Hepatocyte (in vitro differentiated cells): ENCODE results near the gene KCNK15. TPM values are rescaled to one million over a fixed set of nuclear protein-coding genes. Genes with fewer than 3 reads are reported as not detected.

Experiments
- DNase-seq: peaks from one replicate; pipeline ENCODE4 v3.0.0-alpha.2; 2016; ENCODE audit warnings: low spot score
- H2AFZ ChIP-seq: fragments of 200-600 bp; sonication (generic); 2 replicates; pipeline ENCODE4 v1.6.0; 2016; ENCODE audit warnings: antibody characterized with exemption, mild to moderate bottlenecking
- H3K27ac ChIP-seq: fragments of 200-600 bp; sonication (generic); 2 replicates; pipeline ENCODE4 v1.5.1; 2016; ENCODE audit warnings: mild to moderate bottlenecking
- H3K27me3 ChIP-seq: fragments of 200-600 bp; sonication (generic); 2 replicates; pipeline ENCODE4 v1.6.1; 2016
- H3K36me3 ChIP-seq: fragments of 200-600 bp; sonication (generic); replicated peaks from 2 replicates; pipeline ENCODE4 v1.5.1; 2016; ENCODE audit warnings: low read depth; ENCODE audit not compliant: insufficient read depth
- H3K4me1 ChIP-seq: fragments of 200-600 bp; sonication (generic); 2 replicates; pipeline ENCODE4 v1.5.1; 2016; ENCODE audit warnings: mild to moderate bottlenecking, moderate library complexity; ENCODE audit not compliant: insufficient read depth
- H3K4me2 ChIP-seq: fragments of 200-600 bp; sonication (generic); 2 replicates; pipeline ENCODE4 v1.6.0; 2016
- H3K4me3 ChIP-seq: fragments of 200-600 bp; sonication (generic); 2 replicates; pipeline ENCODE4 v1.5.1; 2016; ENCODE audit warnings: mild to moderate bottlenecking
- H3K79me2 ChIP-seq: fragments of 200-600 bp; sonication (generic); 2 replicates; pipeline ENCODE4 v1.6.0; 2017; ENCODE audit warnings: mild to moderate bottlenecking
- H3K9me2 ChIP-seq: fragments of 200-600 bp; sonication (generic); replicated peaks from 2 replicates; pipeline ENCODE4 v1.6.0; 2017; ENCODE audit warnings: mild to moderate bottlenecking; ENCODE audit not compliant: insufficient read depth
- H3K9me3 ChIP-seq: fragments of 200-600 bp; sonication (generic); 2 replicates; pipeline ENCODE4 v1.5.1; 2016; ENCODE audit warnings: low read depth, mild to moderate bottlenecking
- H4K20me1 ChIP-seq: fragments of 200-600 bp; sonication (generic); 2 replicates; pipeline ENCODE4 v1.6.0; 2016; ENCODE audit warnings: mild to moderate bottlenecking; ENCODE audit not compliant: insufficient read depth, poor library complexity, severe bottlenecking
- EZH2 ChIP-seq: fragments of 200-600 bp; sonication (generic); IDR thresholded peaks from 2 replicates; pipeline ENCODE4 v1.6.1; 2016; ENCODE audit warnings: antibody characterized with exemption, mild to moderate bottlenecking, borderline replicate concordance
- EZH2phosphoT487 ChIP-seq: fragments of 200-600 bp; sonication (generic); IDR thresholded peaks from one replicate; pipeline ENCODE4 v1.6.1; 2018; ENCODE audit warnings: antibody characterized with exemption, mild to moderate bottlenecking, low read depth, moderate library complexity; ENCODE audit not compliant: unreplicated experiment, severe bottlenecking
- WGBS: methylation state at CpG from one replicate; pipeline ENCODE4 v1.1.6; 2016; ENCODE audit warnings: low lambda C conversion rate; ENCODE audit errors: missing lambda C conversion rate; 5-methylcytosine and 5-hydroxymethylcytosine counted together
- polyA plus RNA-seq: library from polyadenylated mRNA; unstranded; fragments of >200 nt; fragmentation: Nextera tagmentation; extraction: Ambion mirVana; gene quantifications from 2 replicates; pipeline ENCODE4 v1.2.1, GENCODE V29; 2016
- total RNA-seq: library from RNA; depleted of rRNA; stranded (reverse); fragments of >200 nt; gene quantifications from 2 replicates; pipeline ENCODE4 v1.2.3, GENCODE V29; 2014
- TF ChIP-seq, protein P1 (sequence below): fragments of 200-600 bp; sonication (generic); IDR thresholded peaks from 2 replicates; pipeline ENCODE4 v1.5.1; 2016; ENCODE audit warnings: antibody characterized with exemption, mild to moderate bottlenecking; ENCODE audit not compliant: poor library complexity

Gene KCNK15
- total and polyA plus RNA-seq, 2 experiments from 2014 or later, result 1.7 to 4.3 TPM

- Histone ChIP-seq H3K27ac (no peak within 1 kb of the TSS), H3K79me2 (no peaks in the 10 kb centered on the region), H4K20me1 (no peaks in the 10 kb centered on the region), H3K9me2 (no peaks in the 10 kb centered on the region), H3K27me3 (no peaks in the 10 kb centered on the region), H3K36me3 (no peaks in the 10 kb centered on the region), H3K4me1 (no peaks in the 10 kb centered on the region), H2AFZ (no peak within 1 kb of the TSS), H3K4me3 (no peak within 1 kb of the TSS), H3K4me2 (no peak within 1 kb of the TSS), H3K9me3 (no peaks in the 10 kb centered on the region)
- no peak for TF ChIP-seq EZH2phosphoT487
- TF ChIP-seq, protein P1, sequence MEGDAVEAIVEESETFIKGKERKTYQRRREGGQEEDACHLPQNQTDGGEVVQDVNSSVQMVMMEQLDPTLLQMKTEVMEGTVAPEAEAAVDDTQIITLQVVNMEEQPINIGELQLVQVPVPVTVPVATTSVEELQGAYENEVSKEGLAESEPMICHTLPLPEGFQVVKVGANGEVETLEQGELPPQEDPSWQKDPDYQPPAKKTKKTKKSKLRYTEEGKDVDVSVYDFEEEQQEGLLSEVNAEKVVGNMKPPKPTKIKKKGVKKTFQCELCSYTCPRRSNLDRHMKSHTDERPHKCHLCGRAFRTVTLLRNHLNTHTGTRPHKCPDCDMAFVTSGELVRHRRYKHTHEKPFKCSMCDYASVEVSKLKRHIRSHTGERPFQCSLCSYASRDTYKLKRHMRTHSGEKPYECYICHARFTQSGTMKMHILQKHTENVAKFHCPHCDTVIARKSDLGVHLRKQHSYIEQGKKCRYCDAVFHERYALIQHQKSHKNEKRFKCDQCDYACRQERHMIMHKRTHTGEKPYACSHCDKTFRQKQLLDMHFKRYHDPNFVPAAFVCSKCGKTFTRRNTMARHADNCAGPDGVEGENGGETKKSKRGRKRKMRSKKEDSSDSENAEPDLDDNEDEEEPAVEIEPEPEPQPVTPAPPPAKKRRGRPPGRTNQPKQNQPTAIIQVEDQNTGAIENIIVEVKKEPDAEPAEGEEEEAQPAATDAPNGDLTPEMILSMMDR, result no peak
- TF ChIP-seq EZH2, result no peak
- DNase-seq, result peak; percentile 70
- 71% methylated on average over 16 of the region's 28 CpGs for WGBS
Observed at GRCh38 chr20:44714701-44715498, 30.8 kb upstream of the KCNK15 start, which contains the start of gene CCN5. CCN5 (plus strand) TSS chr20:44715369; CDS start chr20:44715391, 22 bp downstream.

DNA sequence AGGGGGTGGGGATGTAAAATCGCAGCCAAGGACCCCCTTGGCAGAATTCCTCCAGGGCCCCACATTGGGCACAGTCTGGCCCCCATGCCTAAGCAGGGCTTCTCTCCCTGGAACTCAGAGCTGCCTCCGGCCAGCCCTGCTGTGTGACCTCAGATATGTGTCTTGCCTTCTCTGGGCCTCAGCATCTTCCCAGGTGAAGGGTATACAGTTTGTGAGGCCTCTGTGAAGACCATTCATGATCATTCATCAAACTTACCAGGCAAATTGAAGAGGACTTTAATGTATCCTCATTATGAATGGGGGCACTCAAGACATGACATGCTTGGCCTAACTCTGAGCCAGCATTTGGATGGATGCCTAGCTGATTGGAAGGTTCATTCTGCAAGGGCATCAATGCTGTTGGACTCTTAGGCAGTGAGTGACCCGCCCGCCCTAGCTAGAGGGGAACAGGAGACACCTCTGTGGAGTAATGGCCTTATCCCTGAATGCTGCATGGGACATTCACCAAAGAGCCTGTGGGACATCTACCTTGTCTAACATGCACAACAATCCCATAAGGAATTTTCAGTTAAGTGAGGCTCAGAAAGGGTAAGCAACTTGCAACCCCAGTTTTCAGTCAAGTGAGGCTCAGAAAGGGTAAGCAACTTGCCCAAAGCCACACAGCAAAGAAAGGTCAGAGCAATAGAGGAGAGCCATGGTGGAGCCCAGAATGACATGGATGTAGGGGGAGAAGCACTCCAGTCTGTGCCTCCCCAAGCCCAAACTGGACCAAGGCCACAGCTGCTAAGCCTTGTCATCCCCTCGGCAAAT, 30.0 kb upstream of the KCNK15 start:
- no peak for TF ChIP-seq EZH2phosphoT487
- no peak for TF ChIP-seq EZH2
- TF ChIP-seq, protein P1, result no peak
- H3K79me2 ChIP-seq, result no peaks in the 10 kb centered on the region
- no peak overlapping the region for H3K4me3 ChIP-seq
- no peaks in the 10 kb centered on the region for H3K36me3 ChIP-seq
- H3K27ac ChIP-seq, result no peak overlapping the region
- H3K4me2 ChIP-seq, result no peak overlapping the region
- H3K9me3 ChIP-seq, result no peaks in the 10 kb centered on the region
- no peaks in the 10 kb centered on the region for H4K20me1 ChIP-seq
- no peaks in the 10 kb centered on the region for H3K9me2 ChIP-seq
- DNase-seq, result no peak
- H3K4me1 ChIP-seq, result no peaks in the 10 kb centered on the region
- 96% methylated on average over 5 of the region's 5 CpGs for WGBS
- no peak overlapping the region for H2AFZ ChIP-seq
- H3K27me3 ChIP-seq, result no peaks in the 10 kb centered on the region

DNA sequence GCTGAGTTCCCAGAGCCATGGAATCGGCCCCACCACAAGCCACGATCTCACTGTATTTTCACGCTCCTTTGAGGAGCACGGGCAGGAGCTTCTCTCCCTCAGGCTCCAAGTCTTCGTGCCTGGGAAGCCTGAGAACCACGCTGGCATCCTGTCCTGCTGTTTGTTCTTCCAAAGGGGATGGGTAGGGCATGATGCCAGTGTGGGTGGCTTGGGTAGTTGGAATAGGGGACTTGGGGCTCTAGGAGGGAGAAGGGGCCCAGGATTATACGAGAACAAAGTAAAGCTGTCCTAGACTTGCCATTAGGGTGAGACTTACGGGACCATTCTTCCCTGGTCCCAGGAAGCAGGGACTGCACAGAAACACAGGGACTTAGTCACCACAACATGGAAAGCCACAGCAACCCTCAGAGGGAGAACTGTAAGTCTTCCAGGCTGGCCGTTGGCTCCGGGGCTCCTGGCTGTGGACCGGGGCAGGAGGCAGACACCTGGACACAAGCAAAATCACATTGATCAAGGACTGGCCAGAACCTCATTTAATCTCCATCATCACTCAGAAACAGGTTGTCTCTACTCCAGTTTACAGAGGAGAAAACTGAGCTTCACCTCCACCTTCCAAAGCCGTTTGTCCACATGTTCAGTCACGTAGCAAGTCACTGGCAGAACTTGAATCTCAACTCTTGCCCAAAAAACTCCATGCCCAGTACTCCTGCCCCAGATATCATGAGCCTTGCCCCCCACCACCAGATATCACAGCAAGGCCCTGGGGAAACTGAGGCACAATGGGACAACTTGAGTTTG, 29.2 kb upstream of the KCNK15 start:
- DNase-seq, result no peak
- H3K4me2 ChIP-seq, result no peak overlapping the region
- H3K27me3 ChIP-seq, result no peaks in the 10 kb centered on the region
- H3K4me3 ChIP-seq, result no peak overlapping the region
- no peak overlapping the region for H3K27ac ChIP-seq
- H4K20me1 ChIP-seq, result no peaks in the 10 kb centered on the region
- H3K79me2 ChIP-seq, result no peaks in the 10 kb centered on the region
- no peaks in the 10 kb centered on the region for H3K36me3 ChIP-seq
- TF ChIP-seq, protein P1, result no peak
- TF ChIP-seq EZH2phosphoT487 (no peak), EZH2 (no peak)
- no peak overlapping the region for H2AFZ ChIP-seq
- H3K9me3 ChIP-seq, result no peaks in the 10 kb centered on the region
- H3K9me2 ChIP-seq, result no peaks in the 10 kb centered on the region
- no peaks in the 10 kb centered on the region for H3K4me1 ChIP-seq
- WGBS, result 88% methylated on average over 13 of the region's 13 CpGs
